ENCODE measurements around the gene ANKS6. TPM values are rescaled to one million over a fixed set of nuclear protein-coding genes. Genes with fewer than 3 reads are reported as not detected.
"Not testable (repeated sequence)": the region's sequence is repeated elsewhere in the genome, so short reads cannot be mapped to it uniquely, and the experiment has no call there.

Gene ANKS6
- polyA plus RNA-seq, 3 donors, result 23.0 to 31.7 (median 25.7) TPM

DNA sequence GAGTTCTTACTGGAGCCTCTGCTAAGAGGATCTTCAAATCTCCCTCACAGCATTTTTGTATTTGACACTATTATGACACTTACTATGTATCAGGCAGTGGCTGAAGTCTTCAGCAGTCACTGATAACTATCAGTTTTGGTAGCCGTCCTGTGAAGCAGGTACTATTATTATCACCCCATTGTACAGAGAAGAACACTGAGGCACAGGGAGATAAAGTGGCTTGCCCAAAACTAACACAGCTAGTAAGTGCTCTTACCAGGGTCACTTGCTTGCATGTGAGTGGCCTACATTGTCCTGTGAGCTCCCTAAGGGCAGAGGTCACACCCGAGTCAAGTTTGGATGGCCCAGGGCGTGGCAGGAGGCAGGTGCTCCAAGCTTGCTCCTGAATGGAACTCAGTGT is 104.5 kb downstream of the ANKS6 start:
- no peak for DNase-seq (ENCODE audit: extremely low read depth in 1 of 11, low read depth in 9 of 11, low spot score in 4 of 11)

DNA sequence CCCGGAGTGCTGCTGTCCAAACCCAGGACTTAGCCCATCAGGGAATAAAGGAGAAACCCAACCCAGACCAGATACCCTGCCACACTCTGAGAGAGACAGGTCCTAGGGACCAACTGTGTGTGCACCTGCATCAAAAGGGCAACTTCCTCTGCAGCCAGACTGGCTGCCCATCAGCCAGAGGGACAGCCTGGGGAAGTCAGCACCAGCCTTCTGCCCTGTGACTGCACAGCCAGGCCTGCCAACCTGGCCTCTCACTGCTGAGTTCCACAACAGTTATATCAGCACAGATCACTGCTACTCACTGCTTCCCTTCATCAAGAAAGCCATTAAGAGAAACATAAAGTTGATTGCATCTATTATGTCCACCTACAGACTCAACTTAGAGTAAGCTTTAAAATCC is 105.7 kb downstream of the ANKS6 start:
- no peak for DNase-seq (ENCODE audit: extremely low read depth in 1 of 11, low read depth in 9 of 11, low spot score in 4 of 11)

DNA sequence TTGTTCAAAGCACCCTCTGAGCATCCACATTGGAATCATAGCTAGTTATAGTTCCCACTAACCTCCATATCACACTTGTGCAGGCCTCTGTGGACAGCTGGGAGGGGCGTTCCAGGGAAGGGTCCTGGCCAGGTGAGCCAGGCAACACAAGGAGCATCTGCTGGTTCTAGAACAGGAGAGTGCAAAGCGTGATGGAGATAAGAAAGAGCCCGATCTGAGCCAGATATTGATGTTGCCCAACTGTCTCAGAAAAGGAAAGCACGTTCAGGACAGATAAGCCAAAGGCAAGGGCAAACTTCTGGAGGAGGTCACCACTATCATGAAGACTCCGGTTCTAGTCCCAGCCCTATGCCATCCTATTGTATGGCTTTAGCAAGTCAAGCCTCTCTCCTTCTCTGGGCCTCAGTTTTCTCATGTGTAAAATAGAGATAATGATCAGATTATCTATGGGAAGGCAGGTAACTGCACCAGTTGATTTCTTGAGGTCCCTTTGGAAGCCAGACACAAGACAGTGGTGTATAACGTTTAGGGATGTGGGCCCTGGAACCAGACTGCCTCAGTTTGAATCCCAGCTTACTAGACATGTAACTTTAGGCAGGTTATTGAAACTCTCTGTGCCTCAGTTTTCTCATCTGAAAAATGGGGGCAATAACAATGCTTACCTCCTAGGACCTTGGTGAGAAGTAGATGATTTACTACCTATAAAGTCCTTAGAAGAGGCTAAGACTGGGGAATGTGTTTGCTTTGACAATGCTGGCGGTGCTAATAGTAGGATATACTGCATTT is 107.5 kb downstream of the ANKS6 start:
- no peak for DNase-seq (ENCODE audit: extremely low read depth in 1 of 11, low read depth in 9 of 11, low spot score in 4 of 11)

DNA sequence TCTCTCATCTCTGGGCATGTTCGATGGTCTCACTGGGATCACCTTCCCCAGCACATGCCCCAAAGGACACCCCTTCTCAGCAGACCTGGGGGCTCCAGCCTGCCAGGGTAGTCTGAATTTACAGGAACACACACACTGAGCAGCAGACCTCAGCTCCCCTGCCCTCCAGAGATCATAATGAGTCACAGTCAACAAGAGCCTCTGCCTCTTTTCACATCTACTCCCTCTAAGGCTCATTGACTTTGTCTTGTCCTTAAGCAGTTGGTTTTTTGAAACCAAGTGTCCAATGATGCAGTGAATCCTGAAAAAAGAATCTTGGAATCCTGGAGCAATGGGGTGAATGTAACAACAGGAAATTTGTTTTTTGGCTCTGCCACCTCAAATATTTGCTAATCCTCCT is 108.4 kb downstream of the ANKS6 start:
- no peak for DNase-seq (ENCODE audit: extremely low read depth in 1 of 11, low read depth in 9 of 11, low spot score in 4 of 11)

DNA sequence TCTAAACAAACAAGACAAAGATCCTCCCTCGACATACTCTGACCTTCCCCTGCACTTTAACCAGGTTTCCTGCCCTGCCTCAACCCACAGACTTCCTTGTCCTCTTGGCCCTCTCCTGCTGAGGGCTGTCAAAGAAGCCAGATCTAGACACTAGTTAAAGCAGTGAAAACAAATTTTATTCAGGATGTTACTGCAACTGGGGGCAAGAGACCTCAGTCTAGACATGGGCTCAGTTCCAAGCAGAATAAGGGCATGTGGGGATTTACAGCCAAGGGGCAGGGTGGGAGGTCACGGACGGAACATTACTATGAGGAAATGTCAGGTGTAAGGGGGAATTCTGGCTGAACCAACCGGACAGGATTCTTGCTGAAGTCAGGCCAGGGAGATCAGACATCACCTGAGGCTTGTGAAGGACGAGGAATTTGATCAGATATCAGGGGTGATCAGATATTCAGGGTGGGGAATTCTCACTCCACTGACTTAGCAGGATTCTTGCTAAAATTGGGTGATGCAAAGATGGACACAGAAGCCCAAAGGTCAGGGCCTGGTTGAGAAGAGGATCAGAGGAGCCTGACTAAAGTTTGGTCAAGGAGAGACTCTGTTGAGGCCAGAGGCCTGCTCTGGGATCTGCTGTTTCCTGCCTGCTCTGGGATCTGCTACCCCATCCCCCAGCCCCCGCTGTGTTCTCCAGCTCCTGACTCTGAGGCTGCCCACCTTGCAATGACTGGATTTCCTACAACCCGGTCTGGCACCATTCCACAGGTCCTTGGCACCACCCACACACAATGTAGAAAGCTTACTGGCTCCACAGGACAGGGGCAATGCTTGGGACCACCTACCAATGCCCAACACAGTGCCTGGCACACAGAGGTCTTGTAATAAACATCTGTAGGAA is 109.1 kb downstream of the ANKS6 start:
- DNase-seq (ENCODE audit: extremely low read depth in 1 of 11, low read depth in 9 of 11, low spot score in 4 of 11), result no peak

DNA sequence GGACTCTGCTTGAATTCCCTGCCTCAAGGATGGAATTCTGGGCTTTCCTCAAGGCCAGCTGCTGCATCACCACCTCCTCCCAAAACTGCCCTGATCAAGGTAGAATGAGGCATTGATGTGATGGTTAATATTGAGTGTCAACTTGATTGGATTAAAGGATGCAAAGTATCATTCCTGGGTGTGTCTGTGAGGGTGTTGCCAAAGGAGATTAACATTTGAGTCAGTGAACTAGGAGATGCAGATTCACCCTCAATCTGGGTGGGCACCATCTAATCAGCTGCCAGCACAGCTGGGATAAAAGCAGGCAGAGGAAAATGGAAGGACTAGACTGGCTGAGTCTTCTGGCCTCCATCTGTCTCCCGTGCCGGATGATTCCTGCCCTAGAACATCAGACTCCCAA is 111.5 kb downstream of the ANKS6 start:
- DNase-seq (ENCODE audit: extremely low read depth in 1 of 11, low read depth in 9 of 11, low spot score in 4 of 11), result not testable (repeated sequence)

Other genes starting within 250 kb of the ANKS6 start
- 1 to 10 TPM; 4.5 to 5.2 (median 5.0) TPM for gene GABBR2, start 87.6 kb downstream of the ANKS6 start, polyA plus RNA-seq (ENCODE audit: insufficient read length in 3 of 3)
- 1 to 10 TPM; 7.0 to 7.3 (median 7.2) TPM for gene GALNT12, start 11.1 kb upstream of the ANKS6 start, polyA plus RNA-seq (ENCODE audit: insufficient read length in 3 of 3)
- 10 to 100 TPM; 22.2 to 30.3 (median 23.0) TPM for gene COL15A1, start 147.4 kb upstream of the ANKS6 start, polyA plus RNA-seq (ENCODE audit: insufficient read length in 3 of 3)

All from renal cortex interstitium (tissue), 11 donors.